HK-2 (cell line): ENCODE measurements around the gene RAD23A.
"Not testable (repeated sequence)": the region's sequence is repeated elsewhere in the genome, so short reads cannot be mapped to it uniquely, and the experiment has no call there.

ENCODE experiments used
- DNase-seq: peaks from one replicate; pipeline ENCODE4 v3.0.0-alpha.2; 2018; ENCODE audit not compliant: unreplicated experiment

RAD23A gene

GRCh38 chr19:12955575-12955974 lies 9.9 kb downstream of the RAD23A start:
- not testable (repeated sequence) for DNase-seq

GRCh38 chr19:12955996-12956395 lies 10.3 kb downstream of the RAD23A start:
- DNase-seq = no peak

- DNase-seq = peak; percentile 81
Observed at GRCh38 chr19:12956446-12957388, 11.1 kb downstream of the RAD23A start, which contains the start of gene GADD45GIP1. Gene GADD45GIP1 (minus strand): TSS chr19:12957223. CDS start chr19:12957212, 11 bp downstream.

GRCh38 chr19:12957389-12957952 lies 11.8 kb downstream of the RAD23A start:
- not testable (repeated sequence) for DNase-seq

GRCh38 chr19:12959481-12959880 lies 13.8 kb downstream of the RAD23A start:
- DNase-seq = no peak

GRCh38 chr19:12965017-12965811 lies 19.6 kb downstream of the RAD23A start:
- DNase-seq = peak; percentile 87

GRCh38 chr19:12965812-12966135 lies 20.1 kb downstream of the RAD23A start:
- DNase-seq = no peak

- no peak for DNase-seq
Observed at GRCh38 chr19:12967907-12968306, 22.2 kb downstream of the RAD23A start.

GRCh38 chr19:12969292-12969988 lies 23.8 kb downstream of the RAD23A start, which contains the start of gene DAND5:
Gene DAND5 (plus strand): TSS chr19:12969576. CDS start chr19:12969661, 85 bp downstream.
- no peak for DNase-seq

- DNase-seq = no peak
Observed at GRCh38 chr19:12970070-12970820, 24.6 kb downstream of the RAD23A start.

- no peak for DNase-seq
Observed at GRCh38 chr19:12973236-12973635, 27.6 kb downstream of the RAD23A start.

GRCh38 chr19:12974301-12975220 lies 28.9 kb downstream of the RAD23A start:
- DNase-seq = peak; percentile 55

GRCh38 chr19:12975221-12975741 lies 29.6 kb downstream of the RAD23A start:
- no peak for DNase-seq

- DNase-seq = not testable (repeated sequence)
Observed at GRCh38 chr19:12976109-12976508, 30.4 kb downstream of the RAD23A start.

GRCh38 chr19:12979974-12980373 lies 34.3 kb downstream of the RAD23A start:
- no peak for DNase-seq

- no peak for DNase-seq
Observed at GRCh38 chr19:12982648-12983047, 37.0 kb downstream of the RAD23A start.

GRCh38 chr19:12983091-12983490 lies 37.4 kb downstream of the RAD23A start:
- no peak for DNase-seq

GRCh38 chr19:12983542-12984142 lies 38.0 kb downstream of the RAD23A start:
- peak; percentile 78 for DNase-seq

GRCh38 chr19:12984143-12984627 lies 38.5 kb downstream of the RAD23A start:
- no peak for DNase-seq
